Brain microvascular endothelial cell (primary cell): ENCODE data around the gene TLK1.

Experiments used
- DNase-seq: peaks from one replicate; pipeline ENCODE4 v3.0.0-alpha.2; 2020
- H3K27ac ChIP-seq: fragments of 250-450 bp; sonication (Bioruptor Pico); 2 replicates; pipeline ENCODE4 v1.5.1; 2020; ENCODE audit warnings: mild to moderate bottlenecking, moderate library complexity
- H3K27me3 ChIP-seq: fragments of 250-450 bp; sonication (Bioruptor Pico); replicated peaks from 2 replicates; pipeline ENCODE4 v1.5.1; 2020; ENCODE audit warnings: mild to moderate bottlenecking
- H3K36me3 ChIP-seq: fragments of 250-450 bp; sonication (Bioruptor Pico); replicated peaks from 2 replicates; pipeline ENCODE4 v1.5.1; 2020; ENCODE audit warnings: mild to moderate bottlenecking
- H3K4me3 ChIP-seq: 2 replicates; pipeline ENCODE4 v1.5.1; 2011; ENCODE audit warnings: low read depth, mild to moderate bottlenecking, control low read depth, low read length, moderate library complexity
- CTCF ChIP-seq: IDR thresholded peaks from 2 replicates; pipeline ENCODE4 v1.5.1; 2011; ENCODE audit warnings: low read depth, mild to moderate bottlenecking, moderate library complexity, low read length, control low read depth, inconsistent platforms; ENCODE audit errors: missing control alignments
- in situ Hi-C: cut with HindIII; loops from 2 replicates; pipeline ENCODE4 v1.10.0; 2017; ENCODE audit warnings: low sequenced_read_pairs, low pct_ligation_motif_present

TLK1 gene

GRCh38 chr2:171160119-171160955 lies at the start of gene TLK1:
Gene TLK1, minus strand, starts transcription at chr2:171160893. Its CDS starts 465 bp downstream, at chr2:171160428.
- peak; percentile 41 for DNase-seq
- Histone ChIP-seq H3K27ac (peak within 1 kb of the TSS; percentile 93), H3K36me3 (no peaks in the 10 kb centered on the region), H3K27me3 (no peaks in the 10 kb centered on the region), H3K4me3 (peak within 1 kb of the TSS; percentile 83)
- TF ChIP-seq CTCF, result no peak
- in situ Hi-C loops, result loop anchor here (25.0 kb wide), 2 partner anchors 198 to 252 kb away; no protein-coding TSS in a partner anchor

- Histone ChIP-seq H3K4me3 (no peak overlapping the region), H3K36me3 (no peaks in the 10 kb centered on the region), H3K27me3 (no peaks in the 10 kb centered on the region), H3K27ac (no peak overlapping the region)
- DNase-seq, result no peak
- TF ChIP-seq CTCF, result no peak
- in situ Hi-C loops, result no loop called here
Measured at GRCh38 chr2:171210216-171210863, 49.6 kb upstream of the TLK1 start.

GRCh38 chr2:171208657-171209056 lies 48.0 kb upstream of the TLK1 start:
- no peak for TF ChIP-seq CTCF
- Histone ChIP-seq H3K27ac (no peak overlapping the region), H3K27me3 (no peaks in the 10 kb centered on the region), H3K4me3 (no peak overlapping the region), H3K36me3 (no peaks in the 10 kb centered on the region)
- no peak for DNase-seq
- in situ Hi-C loops, result no loop called here

- Histone ChIP-seq H3K4me3 (no peak overlapping the region), H3K27ac (no peak overlapping the region), H3K36me3 (no peaks in the 10 kb centered on the region), H3K27me3 (no peaks in the 10 kb centered on the region)
- in situ Hi-C loops, result no loop called here
- no peak for TF ChIP-seq CTCF
- no peak for DNase-seq
Measured at GRCh38 chr2:171206422-171207115, 45.9 kb upstream of the TLK1 start.

- Histone ChIP-seq H3K27ac (no peak overlapping the region), H3K27me3 (no peaks in the 10 kb centered on the region), H3K4me3 (no peak overlapping the region), H3K36me3 (no peaks in the 10 kb centered on the region)
- no peak for DNase-seq
- no peak for TF ChIP-seq CTCF
- in situ Hi-C loops, result no loop called here
Measured at GRCh38 chr2:171205551-171205950, 44.9 kb upstream of the TLK1 start.
